ENCODE measurements around the gene SHISA7.
"Not testable (repeated sequence)": the region's sequence is repeated elsewhere in the genome, so short reads cannot be mapped to it uniquely, and the experiment has no call there.

DNA sequence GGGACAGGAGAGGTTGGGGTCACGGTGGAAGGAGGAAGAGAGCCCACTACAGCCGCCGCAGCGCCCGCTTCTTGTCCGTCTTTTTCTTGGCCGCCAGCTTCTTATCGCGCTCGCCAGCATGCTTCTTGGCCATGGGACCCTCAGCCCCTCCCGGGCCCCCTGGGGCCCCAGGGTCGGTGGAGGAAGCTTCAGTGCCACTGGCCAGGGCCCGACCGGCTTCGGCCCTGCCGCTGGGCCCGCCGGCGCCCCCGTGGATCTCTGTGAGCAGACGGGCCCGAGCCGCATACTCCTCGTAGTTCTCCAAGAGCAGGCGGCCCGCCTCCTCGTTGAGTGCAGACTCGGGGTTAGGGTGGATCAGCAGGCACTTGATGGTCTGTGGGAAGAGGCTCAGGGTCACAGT lies 41.7 kb downstream of the SHISA7 start:
- TF ChIP-seq CSDC2, ESRRG (CRISPR knock-in tag; IDR thresholded peaks at IDR 0.05): not testable (repeated sequence)
- TF ChIP-seq, protein P1, sequence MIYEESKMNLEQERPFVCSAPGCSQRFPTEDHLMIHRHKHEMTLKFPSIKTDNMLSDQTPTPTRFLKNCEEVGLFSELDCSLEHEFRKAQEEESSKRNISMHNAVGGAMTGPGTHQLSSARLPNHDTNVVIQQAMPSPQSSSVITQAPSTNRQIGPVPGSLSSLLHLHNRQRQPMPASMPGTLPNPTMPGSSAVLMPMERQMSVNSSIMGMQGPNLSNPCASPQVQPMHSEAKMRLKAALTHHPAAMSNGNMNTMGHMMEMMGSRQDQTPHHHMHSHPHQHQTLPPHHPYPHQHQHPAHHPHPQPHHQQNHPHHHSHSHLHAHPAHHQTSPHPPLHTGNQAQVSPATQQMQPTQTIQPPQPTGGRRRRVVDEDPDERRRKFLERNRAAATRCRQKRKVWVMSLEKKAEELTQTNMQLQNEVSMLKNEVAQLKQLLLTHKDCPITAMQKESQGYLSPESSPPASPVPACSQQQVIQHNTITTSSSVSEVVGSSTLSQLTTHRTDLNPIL (CRISPR knock-in tag; IDR thresholded peaks at IDR 0.05; ENCODE audit: low read depth): not testable (repeated sequence)
